ENCODE results near the gene ATP8B3.

Gene ATP8B3

GRCh38 chr19:1833540-1833939 is 21.5 kb upstream of the ATP8B3 start:
- peaks cover 7% of the 10 kb centered on the region for H3K36me3 ChIP-seq (ENCODE audit: control insufficient read depth, insufficient read depth, low read length)

DNA sequence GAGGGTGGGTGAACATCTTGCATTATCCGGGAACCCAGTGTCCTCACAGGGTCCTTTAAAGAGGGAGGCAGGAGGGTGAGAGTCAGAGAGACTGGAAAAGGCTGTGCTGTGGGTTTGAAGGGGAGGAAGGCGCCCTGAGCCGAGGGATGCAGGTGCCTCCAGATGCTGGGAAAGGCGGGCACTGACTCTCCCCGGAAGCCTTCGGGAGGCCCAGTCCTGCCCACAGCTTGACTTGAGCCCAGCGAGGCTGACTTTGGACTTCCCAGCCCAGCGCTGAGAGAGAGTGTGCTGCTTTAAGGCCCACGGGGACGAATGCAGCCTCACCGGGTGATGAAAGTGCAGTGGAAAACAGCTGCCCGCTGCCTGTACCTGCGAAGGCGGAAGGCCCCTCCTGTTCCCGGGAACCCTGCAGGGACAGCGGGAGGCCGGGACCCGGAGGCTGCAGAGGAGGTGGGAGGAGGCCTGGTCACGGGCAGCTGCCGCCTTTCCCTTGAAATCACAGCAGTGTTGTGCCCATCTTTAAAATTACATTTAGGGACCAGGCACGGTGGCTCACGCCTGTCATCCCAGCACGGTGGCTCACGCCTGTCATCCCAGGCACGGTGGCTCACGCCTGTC is 20.1 kb upstream of the ATP8B3 start:
- no peak for DNase-seq (ENCODE audit: extremely low read depth, insufficient read length)
- Histone ChIP-seq H3K4me3 (replicated peaks; ENCODE audit: low read depth, low read length) (no peak overlapping the region), H3K27me3 (replicated peaks; ENCODE audit: control insufficient read depth, insufficient read depth, low read length) (no peaks in the 10 kb centered on the region), H3K36me3 (ENCODE audit: control insufficient read depth, insufficient read depth, low read length) (peaks cover 5% of the 10 kb centered on the region)
- TF ChIP-seq CTCF (IDR thresholded peaks at IDR 0.05; ENCODE audit: insufficient read depth, low read length, poor library complexity, severe bottlenecking), result no peak

More at GRCh38 chr19:1833540-1833939, 21.5 kb upstream of the ATP8B3 start:
- DNase-seq (ENCODE audit: extremely low read depth, insufficient read length), result no peak
- Histone ChIP-seq H3K27me3 (replicated peaks; ENCODE audit: control insufficient read depth, insufficient read depth, low read length) (no peaks in the 10 kb centered on the region), H3K4me3 (replicated peaks; ENCODE audit: low read depth, low read length) (no peak overlapping the region)
- TF ChIP-seq CTCF (IDR thresholded peaks at IDR 0.05; ENCODE audit: insufficient read depth, low read length, poor library complexity, severe bottlenecking), result no peak

GRCh38 chr19:1830978-1831377 is 18.9 kb upstream of the ATP8B3 start:
- no peak for DNase-seq (ENCODE audit: extremely low read depth, insufficient read length)
- TF ChIP-seq CTCF (IDR thresholded peaks at IDR 0.05; ENCODE audit: insufficient read depth, low read length, poor library complexity, severe bottlenecking), result no peak
- Histone ChIP-seq H3K36me3 (ENCODE audit: control insufficient read depth, insufficient read depth, low read length) (peaks cover 9% of the 10 kb centered on the region), H3K27me3 (replicated peaks; ENCODE audit: control insufficient read depth, insufficient read depth, low read length) (no peaks in the 10 kb centered on the region), H3K4me3 (replicated peaks; ENCODE audit: low read depth, low read length) (no peak overlapping the region)

DNA sequence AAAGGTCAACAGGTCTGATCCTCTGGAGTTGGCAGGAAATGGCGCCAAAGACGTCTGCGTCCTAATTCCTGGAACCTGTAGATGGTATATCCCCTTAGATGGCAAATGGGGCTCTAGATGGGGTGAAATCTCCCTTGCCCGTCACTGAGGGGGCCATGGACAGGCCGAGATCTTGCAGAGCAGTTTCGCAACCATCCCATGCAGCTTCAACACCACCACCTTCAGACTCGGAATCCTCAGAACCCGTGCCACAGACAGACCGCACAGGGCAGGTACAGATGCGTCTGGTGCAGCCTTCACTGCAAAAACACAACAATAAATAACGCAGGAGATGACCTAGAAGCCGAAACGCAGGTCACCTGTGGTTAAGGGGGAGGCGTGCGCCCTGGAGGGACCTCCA is 18.5 kb upstream of the ATP8B3 start:
- H3K36me3 ChIP-seq (ENCODE audit: control insufficient read depth, insufficient read depth, low read length), result peaks cover 12% of the 10 kb centered on the region
- H3K4me3 ChIP-seq (replicated peaks; ENCODE audit: low read depth, low read length), result no peak overlapping the region
- no peaks in the 10 kb centered on the region for H3K27me3 ChIP-seq (replicated peaks; ENCODE audit: control insufficient read depth, insufficient read depth, low read length)
- DNase-seq (ENCODE audit: extremely low read depth, insufficient read length), result no peak
- TF ChIP-seq CTCF (IDR thresholded peaks at IDR 0.05; ENCODE audit: insufficient read depth, low read length, poor library complexity, severe bottlenecking), result no peak

- H3K4me3 ChIP-seq (replicated peaks; ENCODE audit: low read depth, low read length), result no peak overlapping the region
- peaks cover 12% of the 10 kb centered on the region for H3K36me3 ChIP-seq (ENCODE audit: control insufficient read depth, insufficient read depth, low read length)
- H3K27me3 ChIP-seq (replicated peaks; ENCODE audit: control insufficient read depth, insufficient read depth, low read length), result no peaks in the 10 kb centered on the region
- DNase-seq (ENCODE audit: extremely low read depth, insufficient read length), result no peak
- no peak for TF ChIP-seq CTCF (IDR thresholded peaks at IDR 0.05; ENCODE audit: insufficient read depth, low read length, poor library complexity, severe bottlenecking)
Observed at GRCh38 chr19:1829958-1830357, 17.9 kb upstream of the ATP8B3 start.
